Muscle layer of duodenum (tissue), 2 donors: Measurements from ENCODE around the gene CPSF7.

ENCODE experiments used
- H3K27ac ChIP-seq: one replicate; pipeline ENCODE4 v1.7.0; 2013; ENCODE audit warnings: mild to moderate bottlenecking, low read length
- H3K27me3 ChIP-seq: one replicate; pipeline ENCODE4 v1.7.0; 2013; ENCODE audit warnings: low read depth, mild to moderate bottlenecking, control low read depth, low read length
- H3K36me3 ChIP-seq, 2 donors: one replicate each; pipeline ENCODE4 v1.7.0; 2013; ENCODE audit warnings: low read length in 2 of 2, control low read depth in 1 of 2, mild to moderate bottlenecking in 1 of 2; ENCODE audit not compliant: insufficient read depth in 2 of 2, control insufficient read depth in 1 of 2
- H3K4me1 ChIP-seq, 2 donors: one replicate each; pipeline ENCODE4 v1.7.0; 2013; ENCODE audit warnings: low read length in 2 of 2, mild to moderate bottlenecking in 2 of 2, control low read depth in 1 of 2, moderate library complexity in 1 of 2; ENCODE audit not compliant: insufficient read depth in 2 of 2, control insufficient read depth in 1 of 2
- H3K4me3 ChIP-seq, 2 donors: one replicate each; pipeline ENCODE4 v1.7.0; 2013; ENCODE audit warnings: low read length in 2 of 2, low read depth in 1 of 2, mild to moderate bottlenecking in 1 of 2
- H3K9me3 ChIP-seq, 2 donors: one replicate each; pipeline ENCODE4 v1.7.0; 2013; ENCODE audit warnings: low read length in 2 of 2, control low read depth in 1 of 2, mild to moderate bottlenecking in 1 of 2; ENCODE audit not compliant: control insufficient read depth in 1 of 2
- donor health status: healthy.

CPSF7 gene

GRCh38 chr11:61364012-61364675 is 65.6 kb downstream of the CPSF7 start:
- no peak overlapping the region for H3K4me3 ChIP-seq
- peaks cover 0 to 22% of the 10 kb centered on the region in 2 donors for H3K4me1 ChIP-seq
- no peaks in the 10 kb centered on the region for H3K9me3 ChIP-seq
- H3K36me3 ChIP-seq: peaks cover 40 to 51% of the 10 kb centered on the region in 2 donors
- no peak overlapping the region for H3K27ac ChIP-seq
- H3K27me3 ChIP-seq: no peaks in the 10 kb centered on the region

- Histone ChIP-seq H3K9me3 (no peaks in the 10 kb centered on the region), H3K4me1 (peaks cover 0 to 22% of the 10 kb centered on the region in 2 donors), H3K27me3 (no peaks in the 10 kb centered on the region), H3K4me3 (peak overlapping the region; percentile 78 to 84), H3K36me3 (peaks cover 27 to 36% of the 10 kb centered on the region in 2 donors), H3K27ac (peak overlapping the region; percentile 96)
These were observed 67.3 kb downstream of the CPSF7 start for GRCh38 chr11:61362542-61362875.

GRCh38 chr11:61361741-61362541 is 67.8 kb downstream of the CPSF7 start, which contains the start of the genes CYB561A3 and TMEM138:
Gene CYB561A3 (minus strand): TSS chr11:61361882. CDS start chr11:61356713, 5,169 bp downstream.
Gene TMEM138 (plus strand): TSS chr11:61362374. CDS start chr11:61364391, 2,017 bp downstream.
- H3K27ac ChIP-seq: peak within 1 kb of the TSS; percentile 96

GRCh38 chr11:61361237-61361740 is 68.5 kb downstream of the CPSF7 start:
- Histone ChIP-seq H3K9me3 (no peaks in the 10 kb centered on the region), H3K4me3 (peak overlapping the region; percentile 78 to 84), H3K4me1 (peaks cover 0 to 25% of the 10 kb centered on the region in 2 donors), H3K27ac (peak overlapping the region; percentile 96), H3K36me3 (peaks cover 18 to 29% of the 10 kb centered on the region in 2 donors), H3K27me3 (no peaks in the 10 kb centered on the region)

More at GRCh38 chr11:61361741-61362541, 67.8 kb downstream of the CPSF7 start, which contains the start of the genes CYB561A3 and TMEM138:
- Histone ChIP-seq H3K9me3 (no peaks in the 10 kb centered on the region), H3K4me3 (peak within 1 kb of the TSS; percentile 78 to 84), H3K27me3 (no peaks in the 10 kb centered on the region), H3K4me1 (peaks cover 0 to 22% of the 10 kb centered on the region in 2 donors), H3K36me3 (peaks cover 21 to 34% of the 10 kb centered on the region in 2 donors)

- Histone ChIP-seq H3K27ac (no peak overlapping the region), H3K9me3 (no peaks in the 10 kb centered on the region), H3K27me3 (no peaks in the 10 kb centered on the region), H3K36me3 (peaks cover 10 to 16% of the 10 kb centered on the region in 2 donors), H3K4me1 (peaks cover 0 to 25% of the 10 kb centered on the region in 2 donors), H3K4me3 (no peak overlapping the region)
These were observed 70.3 kb downstream of the CPSF7 start for GRCh38 chr11:61359516-61359915.

GRCh38 chr11:61358566-61358965 is 71.2 kb downstream of the CPSF7 start:
- Histone ChIP-seq H3K27ac (no peak overlapping the region), H3K9me3 (no peaks in the 10 kb centered on the region), H3K36me3 (peaks cover 3 to 14% of the 10 kb centered on the region in 2 donors), H3K4me1 (peaks cover 0 to 24% of the 10 kb centered on the region in 2 donors), H3K4me3 (no peak overlapping the region), H3K27me3 (no peaks in the 10 kb centered on the region)

GRCh38 chr11:61357894-61358239 is 71.9 kb downstream of the CPSF7 start:
- H3K4me3 ChIP-seq: no peak overlapping the region
- H3K27me3 ChIP-seq: no peaks in the 10 kb centered on the region
- no peak overlapping the region for H3K27ac ChIP-seq
- H3K4me1 ChIP-seq: peaks cover 0 to 17% of the 10 kb centered on the region in 2 donors
- peaks cover 7 to 20% of the 10 kb centered on the region in 2 donors for H3K36me3 ChIP-seq
- H3K9me3 ChIP-seq: no peaks in the 10 kb centered on the region

- H3K27ac ChIP-seq: no peak overlapping the region
These were observed 72.4 kb downstream of the CPSF7 start for GRCh38 chr11:61357233-61357893.

GRCh38 chr11:61356706-61357105 is 73.1 kb downstream of the CPSF7 start:
- Histone ChIP-seq H3K27me3 (no peaks in the 10 kb centered on the region), H3K4me3 (no peak overlapping the region), H3K4me1 (peaks cover 0 to 14% of the 10 kb centered on the region in 2 donors), H3K27ac (no peak overlapping the region), H3K36me3 (peaks cover 9 to 29% of the 10 kb centered on the region in 2 donors), H3K9me3 (no peaks in the 10 kb centered on the region)

More at GRCh38 chr11:61357233-61357893, 72.4 kb downstream of the CPSF7 start:
- H3K9me3 ChIP-seq: no peaks in the 10 kb centered on the region
- no peak overlapping the region for H3K4me3 ChIP-seq
- peaks cover 0 to 14% of the 10 kb centered on the region in 2 donors for H3K4me1 ChIP-seq
- H3K36me3 ChIP-seq: peaks cover 9 to 25% of the 10 kb centered on the region in 2 donors
- H3K27me3 ChIP-seq: no peaks in the 10 kb centered on the region

- Histone ChIP-seq H3K27me3 (no peaks in the 10 kb centered on the region), H3K36me3 (peaks cover 26 to 51% of the 10 kb centered on the region in 2 donors), H3K9me3 (no peaks in the 10 kb centered on the region), H3K27ac (no peak overlapping the region), H3K4me1 (peaks cover 0 to 3% of the 10 kb centered on the region in 2 donors), H3K4me3 (no peak overlapping the region)
These were observed 75.6 kb downstream of the CPSF7 start for GRCh38 chr11:61354208-61354607.
